GM23338 (cell line): ENCODE results near the gene BMS1. TPM values are rescaled to one million over a fixed set of nuclear protein-coding genes. Genes with fewer than 3 reads are reported as not detected.
"Not testable (repeated sequence)": the region's sequence is repeated elsewhere in the genome, so short reads cannot be mapped to it uniquely, and the experiment has no call there.

Experiments used
- ATAC-seq: fragments of 200-7000 bp; cut with Tn5 transposase; 3 replicates; pipeline ENCODE4 v1.9.1; 2020
- DNase-seq: peaks from one replicate; pipeline ENCODE4 v3.0.0-alpha.2; 2015; ENCODE audit warnings: low spot score
- H2AFZ ChIP-seq: fragments of 200-600 bp; sonication (generic); 2 replicates; pipeline ENCODE4 v1.8.0; 2016; ENCODE audit warnings: antibody characterized with exemption, mild to moderate bottlenecking, moderate library complexity
- H3F3A ChIP-seq: fragments of 200-600 bp; sonication (generic); replicated peaks from 2 replicates; pipeline ENCODE4 v1.8.0; 2017; ENCODE audit warnings: antibody characterized with exemption, mixed run types, low read depth
- H3K27ac ChIP-seq: fragments of 200-600 bp; sonication (generic); 2 replicates; pipeline ENCODE4 v1.6.1; 2016; ENCODE audit warnings: low read depth
- H3K27me3 ChIP-seq: fragments of 200-600 bp; sonication (generic); 2 replicates; pipeline ENCODE4 v1.8.0; 2016; ENCODE audit warnings: mild to moderate bottlenecking, mixed run types, moderate library complexity; ENCODE audit not compliant: insufficient read depth
- H3K36me3 ChIP-seq: fragments of 200-600 bp; sonication (generic); 2 replicates; pipeline ENCODE4 v1.8.0; 2016; ENCODE audit warnings: mild to moderate bottlenecking; ENCODE audit not compliant: insufficient read depth
- H3K4me1 ChIP-seq: fragments of 200-600 bp; sonication (generic); 2 replicates; pipeline ENCODE4 v1.8.0; 2016; ENCODE audit warnings: mild to moderate bottlenecking, moderate library complexity; ENCODE audit not compliant: insufficient read depth
- H3K4me2 ChIP-seq: fragments of 200-600 bp; sonication (generic); 2 replicates; pipeline ENCODE4 v1.7.1; 2017; ENCODE audit warnings: mixed run types
- H3K4me3 ChIP-seq: fragments of 200-600 bp; sonication (generic); 2 replicates; pipeline ENCODE4 v1.6.1; 2016; ENCODE audit warnings: mixed run types
- H3K79me2 ChIP-seq: fragments of 200-600 bp; sonication (generic); replicated peaks from 2 replicates; pipeline ENCODE4 v1.8.0; 2017; ENCODE audit warnings: mild to moderate bottlenecking; ENCODE audit not compliant: insufficient read depth
- H3K9me2 ChIP-seq: fragments of 200-600 bp; sonication (generic); 2 replicates; pipeline ENCODE4 v1.8.0; 2017; ENCODE audit not compliant: insufficient read depth
- H4K20me1 ChIP-seq: fragments of 200-600 bp; sonication (generic); replicated peaks from 2 replicates; pipeline ENCODE4 v1.8.0; 2017; ENCODE audit warnings: mild to moderate bottlenecking; ENCODE audit not compliant: insufficient read depth
- H3K27ac Mint-ChIP-seq: 2 replicates; pipeline ENCODE4 v1.8.0; 2020; ENCODE audit warnings: inconsistent platforms, mild to moderate bottlenecking, moderate library complexity, mixed read lengths
- H3K27me3 Mint-ChIP-seq: 3 replicates; pipeline ENCODE4 v1.8.0; 2022; ENCODE audit warnings: low read depth, mild to moderate bottlenecking, moderate library complexity, mixed read lengths, inconsistent platforms; ENCODE audit not compliant: insufficient read depth, poor library complexity
- H3K36me3 Mint-ChIP-seq: 3 replicates; pipeline ENCODE4 v1.8.0; 2021; ENCODE audit warnings: low read depth, mild to moderate bottlenecking, inconsistent platforms, moderate library complexity, mixed read lengths
- H3K4me1 Mint-ChIP-seq: 3 replicates; pipeline ENCODE4 v1.8.0; 2020; ENCODE audit warnings: mild to moderate bottlenecking, inconsistent platforms, mixed read lengths
- H3K4me3 Mint-ChIP-seq: 3 replicates; pipeline ENCODE4 v1.8.0; 2021; ENCODE audit warnings: moderate library complexity, mild to moderate bottlenecking, inconsistent platforms, mixed read lengths
- H3K9me3 Mint-ChIP-seq: 3 replicates; pipeline ENCODE4 v1.8.0; 2020; ENCODE audit warnings: moderate library complexity, mild to moderate bottlenecking, inconsistent platforms, mixed read lengths
- CREB1 ChIP-seq: fragments of 250-450 bp; sonication (Bioruptor Pico); IDR thresholded peaks from 2 replicates; pipeline ENCODE4 v1.5.0; 2020; ENCODE audit warnings: low read depth, mild to moderate bottlenecking, moderate library complexity
- CTCF ChIP-seq, 2 experiments: fragments of 200-600 bp in 1 of 2; sonication (generic) in 1 of 2; conservative IDR thresholded peaks; 2 replicates each; pipeline versions ENCODE4 v1.5.1 to v1.6.1; 2016 to 2017; ENCODE audit warnings: antibody characterized with exemption in 2 of 2, low read depth in 2 of 2, mild to moderate bottlenecking in 2 of 2, moderate library complexity in 1 of 2
- ETS1 ChIP-seq: IDR thresholded peaks from 2 replicates; pipeline ENCODE4 v1.6.1; 2016; ENCODE audit warnings: antibody characterized with exemption
- EZH2 ChIP-seq: fragments of 200-600 bp; sonication (generic); IDR thresholded peaks from one replicate; pipeline ENCODE4 v1.8.0; 2017; ENCODE audit warnings: antibody characterized with exemption, mild to moderate bottlenecking, low read depth; ENCODE audit not compliant: unreplicated experiment
- EZH2phosphoT487 ChIP-seq: fragments of 200-600 bp; sonication (generic); IDR thresholded peaks from one replicate; pipeline ENCODE4 v1.8.1; 2018; ENCODE audit warnings: antibody characterized with exemption; ENCODE audit not compliant: unreplicated experiment
- JUNB ChIP-seq: IDR thresholded peaks from one replicate; pipeline ENCODE4 v1.6.1; 2016; ENCODE audit warnings: antibody characterized with exemption; ENCODE audit not compliant: unreplicated experiment
- NANOG ChIP-seq: IDR thresholded peaks from 2 replicates; pipeline ENCODE4 v1.6.1; 2016; ENCODE audit warnings: antibody characterized with exemption, borderline replicate concordance
- POLR2AphosphoS5 ChIP-seq: IDR thresholded peaks from 2 replicates; pipeline ENCODE4 v1.6.1; 2016; ENCODE audit warnings: antibody characterized with exemption, low read depth
- STAT1 ChIP-seq: IDR thresholded peaks from one replicate; pipeline ENCODE4 v1.6.1; 2016; ENCODE audit warnings: antibody characterized with exemption; ENCODE audit not compliant: unreplicated experiment
- ZNF114 ChIP-seq: fragments of 250-450 bp; sonication (Bioruptor Pico); IDR thresholded peaks from 2 replicates; pipeline ENCODE4 v1.5.0; 2020; ENCODE audit warnings: mild to moderate bottlenecking, moderate library complexity
- ZNF331 ChIP-seq: fragments of 250-450 bp; sonication (Bioruptor Pico); IDR thresholded peaks from 2 replicates; pipeline ENCODE4 v1.5.0; 2020; ENCODE audit warnings: low read depth, mild to moderate bottlenecking, moderate library complexity
- polyA plus RNA-seq: library from polyadenylated mRNA; unstranded; fragments of >200 nt; fragmentation: Nextera tagmentation; extraction: Ambion mirVana; gene quantifications from 2 replicates; pipeline ENCODE4 v1.2.1, GENCODE V29; 2016
- total RNA-seq: library from RNA; depleted of rRNA; stranded (reverse); fragments of >200 nt; shearing (Covaris generic); gene quantifications from 2 replicates; pipeline ENCODE4 v1.2.3, GENCODE V29; 2014
- TF ChIP-seq, protein P1 (sequence below): IDR thresholded peaks from one replicate; pipeline ENCODE4 v1.6.1; 2018; ENCODE audit warnings: antibody characterized with exemption; ENCODE audit not compliant: unreplicated experiment

Gene BMS1
- total and polyA plus RNA-seq, 2 experiments from 2014 or later: 26.4 to 37.7 TPM

GRCh38 chr10:42871138-42871641 lies 88.6 kb downstream of the BMS1 start:
- not testable (repeated sequence) for H3K4me1 ChIP-seq, ATAC-seq, H3K4me2 ChIP-seq, H3K27ac ChIP-seq, H3K36me3 ChIP-seq, H3K9me2 ChIP-seq, H2AFZ ChIP-seq, H3K36me3 Mint-ChIP-seq, H4K20me1 ChIP-seq, H3K4me3 ChIP-seq, H3K4me3 Mint-ChIP-seq, H3F3A ChIP-seq, H3K27ac Mint-ChIP-seq, H3K9me3 Mint-ChIP-seq, H3K79me2 ChIP-seq, H3K27me3 ChIP-seq, H3K27me3 Mint-ChIP-seq
- DNase-seq: peak; percentile 23
- peaks cover 17% of the 10 kb centered on the region for H3K4me1 Mint-ChIP-seq

DNA sequence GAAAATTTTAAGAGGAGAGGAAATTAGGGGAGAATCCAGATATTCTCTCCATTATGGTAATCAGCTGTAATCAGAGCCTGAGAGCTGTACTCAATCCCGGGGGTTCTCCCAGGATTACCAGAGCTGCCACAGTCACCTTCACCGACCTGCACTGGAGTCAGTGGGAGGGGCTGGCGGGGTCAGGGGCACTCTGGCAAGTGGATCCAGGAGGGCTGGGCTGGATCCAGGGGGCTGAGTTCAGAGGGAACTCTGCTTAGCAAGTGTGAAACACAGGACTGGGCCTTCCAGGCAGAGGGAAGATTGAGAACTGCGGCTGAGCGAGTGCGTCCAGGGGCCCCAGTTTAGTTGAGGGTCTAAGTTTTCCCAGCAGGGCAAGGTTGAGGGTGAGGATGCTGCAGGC lies 89.2 kb downstream of the BMS1 start:
- Mint-ChIP-seq H3K9me3 (peaks cover 2% of the 10 kb centered on the region; the same call in 2 of the 3 replicates), H3K27me3 (peaks cover 4% of the 10 kb centered on the region), H3K4me1 (peaks cover 17% of the 10 kb centered on the region), H3K4me3 (no peak overlapping the region), H3K36me3 (no peaks in the 10 kb centered on the region; the same call in 2 of the 3 replicates), H3K27ac (no peak overlapping the region)
- Histone ChIP-seq H3F3A (no peaks in the 10 kb centered on the region), H3K4me1 (0 out of 2 replicates have a peak, but pooled peaks cover 4% of the 10 kb centered on the region), H3K4me3 (no peak overlapping the region), H3K27me3 (no peaks in the 10 kb centered on the region), H3K27ac (no peak overlapping the region), H3K36me3 (no peaks in the 10 kb centered on the region), H2AFZ (no peak overlapping the region), H3K9me2 (no peaks in the 10 kb centered on the region), H3K4me2 (no peak overlapping the region), H3K79me2 (no peaks in the 10 kb centered on the region), H4K20me1 (no peaks in the 10 kb centered on the region)
- no peak for ATAC-seq
- DNase-seq: no peak
- TF ChIP-seq POLR2AphosphoS5: no peak
- TF ChIP-seq EZH2: no peak
- TF ChIP-seq NANOG: no peak
- TF ChIP-seq STAT1: no peak
- TF ChIP-seq ZNF114: no peak
- no peak for TF ChIP-seq CREB1 (CRISPR knock-in tag)
- no peak for TF ChIP-seq EZH2phosphoT487
- TF ChIP-seq ZNF331 (CRISPR knock-in tag): no peak
- no peak for TF ChIP-seq ETS1
- no peak for TF ChIP-seq CTCF (conservative IDR thresholded peaks at IDR 0.05; ENCODE audit: low read depth in 2 of 2)
- no peak for TF ChIP-seq JUNB
- TF ChIP-seq, protein P1, sequence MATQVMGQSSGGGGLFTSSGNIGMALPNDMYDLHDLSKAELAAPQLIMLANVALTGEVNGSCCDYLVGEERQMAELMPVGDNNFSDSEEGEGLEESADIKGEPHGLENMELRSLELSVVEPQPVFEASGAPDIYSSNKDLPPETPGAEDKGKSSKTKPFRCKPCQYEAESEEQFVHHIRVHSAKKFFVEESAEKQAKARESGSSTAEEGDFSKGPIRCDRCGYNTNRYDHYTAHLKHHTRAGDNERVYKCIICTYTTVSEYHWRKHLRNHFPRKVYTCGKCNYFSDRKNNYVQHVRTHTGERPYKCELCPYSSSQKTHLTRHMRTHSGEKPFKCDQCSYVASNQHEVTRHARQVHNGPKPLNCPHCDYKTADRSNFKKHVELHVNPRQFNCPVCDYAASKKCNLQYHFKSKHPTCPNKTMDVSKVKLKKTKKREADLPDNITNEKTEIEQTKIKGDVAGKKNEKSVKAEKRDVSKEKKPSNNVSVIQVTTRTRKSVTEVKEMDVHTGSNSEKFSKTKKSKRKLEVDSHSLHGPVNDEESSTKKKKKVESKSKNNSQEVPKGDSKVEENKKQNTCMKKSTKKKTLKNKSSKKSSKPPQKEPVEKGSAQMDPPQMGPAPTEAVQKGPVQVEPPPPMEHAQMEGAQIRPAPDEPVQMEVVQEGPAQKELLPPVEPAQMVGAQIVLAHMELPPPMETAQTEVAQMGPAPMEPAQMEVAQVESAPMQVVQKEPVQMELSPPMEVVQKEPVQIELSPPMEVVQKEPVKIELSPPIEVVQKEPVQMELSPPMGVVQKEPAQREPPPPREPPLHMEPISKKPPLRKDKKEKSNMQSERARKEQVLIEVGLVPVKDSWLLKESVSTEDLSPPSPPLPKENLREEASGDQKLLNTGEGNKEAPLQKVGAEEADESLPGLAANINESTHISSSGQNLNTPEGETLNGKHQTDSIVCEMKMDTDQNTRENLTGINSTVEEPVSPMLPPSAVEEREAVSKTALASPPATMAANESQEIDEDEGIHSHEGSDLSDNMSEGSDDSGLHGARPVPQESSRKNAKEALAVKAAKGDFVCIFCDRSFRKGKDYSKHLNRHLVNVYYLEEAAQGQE: no peak
